HepG2 (cell line): ENCODE results near the gene NUDT14. TPM values are rescaled to one million over a fixed set of nuclear protein-coding genes. Genes with fewer than 3 reads are reported as not detected.

ENCODE experiments used
- ATAC-seq: fragments of 200-7000 bp; cut with Tn5 transposase; 3 replicates; pipeline ENCODE4 v1.9.1; 2020; ENCODE audit warnings: mild to moderate bottlenecking, moderate library complexity
- BruUV-seq: library from RNA; stranded (reverse); fragments of 400-500 nt; replicated peaks from 2 replicates; lab custom pipeline; 2021; lab: Mats Ljungman, UMichigan
- CTCF ChIA-PET: fragments of 300-600 bp; formaldehyde crosslinking; extraction: SDS; loops from one replicate; lab custom pipeline; 2021; ENCODE audit warnings: low total read pairs, inconsistent platforms, low intra/inter-chr PET ratio; lab: Yijun Ruan, JAX
- POLR2A ChIA-PET: fragments of 350-600 bp; sonication (Branson Sonifier 250); formaldehyde crosslinking; loops from one replicate; lab custom pipeline; 2020; ENCODE audit warnings: antibody characterized with exemption, inconsistent platforms; lab: Yijun Ruan, JAX
- DNase-seq: peaks from one replicate; pipeline ENCODE4 v3.0.0-alpha.2; 2015; ENCODE audit warnings: low spot score
- FAIRE-seq: peaks from 3 replicates; lab custom pipeline; 2011; peaks lifted over from hg19 to GRCh38; lab: Jason Lieb, UNC
- H2AFZ ChIP-seq: one replicate; pipeline ENCODE4 v1.6.1; 2011; ENCODE audit warnings: low read length, inconsistent platforms
- H3K27ac ChIP-seq: fragments of 300-600 bp; 3 replicates; pipeline ENCODE4 v1.8.0; 2011; ENCODE audit warnings: mixed run types, mild to moderate bottlenecking, mixed read lengths, low read length, inconsistent platforms; ENCODE audit not compliant: insufficient read depth; ENCODE audit errors: extremely low read length
- H3K27me3 ChIP-seq, 2 experiments: fragments of 200-600 bp in 1 of 2; 2 replicates in 1 of 2; 3 replicates in 1 of 2; pipeline versions ENCODE4 v1.6.0 to v1.8.0; 2011; ENCODE audit warnings: low read length in 2 of 2, mild to moderate bottlenecking in 2 of 2, moderate library complexity in 2 of 2, inconsistent platforms in 1 of 2; ENCODE audit not compliant: insufficient read depth in 2 of 2, control insufficient read depth in 1 of 2
- H3K36me3 ChIP-seq, 2 experiments: fragments of 200-600 bp in 1 of 2; replicated peaks in 1 of 2; 2 replicates in 1 of 2; 3 replicates in 1 of 2; pipeline versions ENCODE4 v1.5.1 to v1.8.0; 2011; ENCODE audit warnings: low read length in 2 of 2, inconsistent platforms in 1 of 2; ENCODE audit not compliant: insufficient read depth in 2 of 2, control insufficient read depth in 1 of 2
- H3K4me1 ChIP-seq: 2 replicates; pipeline ENCODE4 v1.5.1; 2012; ENCODE audit warnings: low read length, inconsistent platforms; ENCODE audit not compliant: insufficient read depth
- H3K4me2 ChIP-seq: 2 replicates; pipeline ENCODE4 v1.6.0; 2011; ENCODE audit warnings: low read depth, low read length, inconsistent platforms
- H3K4me3 ChIP-seq, 3 experiments: fragments of 200-600 bp in 1 of 3; sonication (generic), shearing (Covaris generic) in 1 of 3; replicated peaks in 1 of 3; 2 replicates each; pipeline ENCODE4 v1.5.1; 2011 to 2016; ENCODE audit warnings: low read length in 3 of 3, inconsistent platforms in 2 of 3, low read depth in 2 of 3, mild to moderate bottlenecking in 2 of 3, control low read depth in 1 of 3, mixed read lengths in 1 of 3; ENCODE audit not compliant: insufficient read depth in 1 of 3
- H3K79me2 ChIP-seq: one replicate; pipeline ENCODE4 v1.6.1; 2011; ENCODE audit warnings: low read length, inconsistent platforms; ENCODE audit not compliant: insufficient read depth
- H3K9ac ChIP-seq: 2 replicates; pipeline ENCODE4 v1.6.0; 2011; ENCODE audit warnings: mild to moderate bottlenecking, low read depth, low read length, inconsistent platforms; ENCODE audit not compliant: insufficient read depth
- H3K9me3 ChIP-seq: 2 replicates; pipeline ENCODE4 v1.5.1; 2012; ENCODE audit warnings: mild to moderate bottlenecking, low read length
- H4K20me1 ChIP-seq: 2 replicates; pipeline ENCODE4 v1.6.0; 2011; ENCODE audit warnings: inconsistent platforms, mild to moderate bottlenecking, low read length, moderate library complexity; ENCODE audit not compliant: insufficient read depth
- ATF7 ChIP-seq, 2 experiments: fragments of 450-650 bp in 1 of 2; sonication (generic) in 1 of 2; formaldehyde crosslinking in 1 of 2; IDR thresholded peaks; 2 replicates each; pipeline versions ENCODE4 v1.4.0 to v1.6.1; 2016 to 2020; ENCODE audit warnings: antibody characterized with exemption in 1 of 2, mild to moderate bottlenecking in 1 of 2, missing genetic modification reagents in 1 of 2
- FOXP1 ChIP-seq, 2 experiments: fragments of 450-650 bp in 1 of 2; IDR thresholded peaks; 2 replicates each; pipeline ENCODE4 v1.6.1; 2017 to 2018; ENCODE audit warnings: antibody characterized with exemption in 1 of 2
- HHEX ChIP-seq: IDR thresholded peaks from 2 replicates; pipeline ENCODE4 v1.6.1; 2016; ENCODE audit warnings: control low read depth
- ISX ChIP-seq: sonication (generic); formaldehyde crosslinking; conservative IDR thresholded peaks from 2 replicates; pipeline ENCODE4 v1.5.0; 2020; ENCODE audit warnings: missing genetic modification reagents
- KAT7 ChIP-seq: IDR thresholded peaks from 2 replicates; pipeline ENCODE4 v1.6.1; 2018; ENCODE audit warnings: borderline replicate concordance, missing compliant biosample characterization
- MBD4 ChIP-seq: IDR thresholded peaks from 2 replicates; pipeline ENCODE4 v1.6.1; 2012; ENCODE audit warnings: low read length, inconsistent platforms, borderline replicate concordance
- NFKB2 ChIP-seq: sonication (generic); formaldehyde crosslinking; IDR thresholded peaks from 2 replicates; pipeline ENCODE4 v1.4.0; 2020; ENCODE audit warnings: missing genetic modification reagents, borderline replicate concordance
- POGZ ChIP-seq: sonication (generic); formaldehyde crosslinking; IDR thresholded peaks from 2 replicates; pipeline ENCODE4 v1.4.0; 2020; ENCODE audit warnings: mild to moderate bottlenecking, missing genetic modification reagents
- REL ChIP-seq: sonication (generic); formaldehyde crosslinking; conservative IDR thresholded peaks from 2 replicates; pipeline ENCODE4 v1.8.0; 2022; ENCODE audit warnings: mild to moderate bottlenecking, missing genetic modification reagents, moderate library complexity
- TBP ChIP-seq: sonication (generic); formaldehyde crosslinking; IDR thresholded peaks from 2 replicates; pipeline ENCODE4 v1.5.0; 2020; ENCODE audit warnings: missing genetic modification reagents
- THYN1 ChIP-seq: sonication (generic); formaldehyde crosslinking; IDR thresholded peaks from 2 replicates; pipeline ENCODE4 v1.8.1; 2023; ENCODE audit warnings: low read depth, mild to moderate bottlenecking, moderate library complexity, missing genetic modification reagents, borderline replicate concordance
- ZBTB46 ChIP-seq: sonication (generic); formaldehyde crosslinking; IDR thresholded peaks from 2 replicates; pipeline ENCODE4 v1.4.0; 2020; ENCODE audit warnings: mild to moderate bottlenecking, missing genetic modification reagents, borderline replicate concordance
- ZHX1 ChIP-seq: sonication (generic); formaldehyde crosslinking; IDR thresholded peaks from 2 replicates; pipeline ENCODE4 v1.8.1; 2022; ENCODE audit warnings: low read depth, mild to moderate bottlenecking, missing genetic modification reagents
- ZMAT3 ChIP-seq: sonication (generic); formaldehyde crosslinking; conservative IDR thresholded peaks from 2 replicates; pipeline ENCODE4 v1.7.0; 2021; ENCODE audit warnings: missing genetic modification reagents
- ZNF253 ChIP-seq: sonication (generic); formaldehyde crosslinking; IDR thresholded peaks from 2 replicates; pipeline ENCODE4 v1.8.0; 2022; ENCODE audit warnings: mild to moderate bottlenecking, missing genetic modification reagents, borderline replicate concordance
- ZNF333 ChIP-seq: sonication (generic); formaldehyde crosslinking; IDR thresholded peaks from 2 replicates; pipeline ENCODE4 v1.4.0; 2020; ENCODE audit warnings: mild to moderate bottlenecking, missing genetic modification reagents, borderline replicate concordance
- ZNF350 ChIP-seq: sonication (generic); formaldehyde crosslinking; IDR thresholded peaks from 2 replicates; pipeline ENCODE4 v1.4.0; 2020; ENCODE audit warnings: mild to moderate bottlenecking, low read depth, missing genetic modification reagents, borderline replicate concordance
- ZNF569 ChIP-seq: sonication (generic); formaldehyde crosslinking; IDR thresholded peaks from 2 replicates; pipeline ENCODE4 v1.5.0; 2020; ENCODE audit warnings: mild to moderate bottlenecking, missing genetic modification reagents, moderate library complexity, borderline replicate concordance
- WGBS: methylation state at CpG from one replicate; pipeline ENCODE4 v1.1.6; 2017; ENCODE audit warnings: low lambda C conversion rate; 5-methylcytosine and 5-hydroxymethylcytosine counted together
- in situ Hi-C: cut with HindIII; loops from 2 replicates; pipeline ENCODE4 v1.10.0; 2017; ENCODE audit warnings: low pct_unique_long_range_greater_than_20kb; ENCODE audit not compliant: extremely low pct_ligation_motif_present
- intact Hi-C: fragments of 100-400 bp; cut with micrococcal nuclease; formaldehyde crosslinking; loops from one replicate; pipeline ENCODE4 v1.10.0; 2022; ENCODE audit not compliant: unreplicated experiment
- polyA plus RNA-seq, 8 experiments: library from polyadenylated mRNA; depleted of rRNA in 3 of 8; stranded (reverse) in 7 of 8; unstranded in 1 of 8; fragments of >200 nt; fragmentation: Illumina TruSeq in 4 of 8; extraction: Trizol in 4 of 8; gene quantifications; 2 replicates each; pipeline versions ENCODE4 v1.2.1 to v1.2.3, GENCODE V29; 2011 to 2016; ENCODE audit warnings: low read depth in 4 of 8, missing spikeins in 1 of 8, mixed read lengths in 1 of 8; ENCODE audit not compliant: insufficient read depth in 1 of 8
- total RNA-seq, 5 experiments: library from RNA; depleted of rRNA; stranded (reverse); fragments of >200 nt; fragmentation: Illumina TruSeq; extraction: Trizol; gene quantifications; 2 replicates each; pipeline ENCODE4 v1.2.3, GENCODE V29; 2016; ENCODE audit warnings: low read depth in 1 of 5

The NUDT14 gene
- total and polyA plus RNA-seq, 2 of the 13 experiments (the other 11 are each of a cell fraction or from before 2014, with no cell fraction given), result 5.8 to 6.1 TPM

GRCh38 chr14:105154476-105154871 is 26.6 kb downstream of the NUDT14 start:
- Histone ChIP-seq H4K20me1 (no peaks in the 10 kb centered on the region), H3K9me3 (no peaks in the 10 kb centered on the region), H3K4me3 (no peak overlapping the region), H3K36me3 (no peaks in the 10 kb centered on the region), H3K27ac (no peak overlapping the region), H3K4me2 (no peak overlapping the region), H3K79me2 (no peaks in the 10 kb centered on the region), H2AFZ (no peak overlapping the region), H3K4me1 (peaks cover 9% of the 10 kb centered on the region; the same call in 1 of the 2 replicates), H3K27me3 (peaks cover 37 to 64% of the 10 kb centered on the region in 2 experiments), H3K9ac (no peak overlapping the region)
- DNase-seq (no peak), FAIRE-seq (no peak), ATAC-seq (no peak)
- in situ Hi-C loops, result no loop called here
- intact Hi-C loops, result no loop called here
- 11% methylated on average over 4 of the region's 12 CpGs for WGBS
- ChIA-PET POLR2A (no interaction called here), CTCF (no interaction called here)
- no TSS peak for BruUV-seq
- TF ChIP-seq TBP (CRISPR knock-in tag) (no peak), ZHX1 (CRISPR knock-in tag) (no peak), FOXP1 (IDR thresholded peaks at IDR 0.05) (no peak), FOXP1 (CRISPR knock-in tag; IDR thresholded peaks at IDR 0.05) (no peak), ZNF333 (CRISPR knock-in tag) (no peak), POGZ (CRISPR knock-in tag) (no peak), ZNF253 (CRISPR knock-in tag) (no peak), ZNF569 (CRISPR knock-in tag) (no peak), ATF7 (IDR thresholded peaks at IDR 0.05) (no peak), ATF7 (CRISPR knock-in tag; IDR thresholded peaks at IDR 0.05) (no peak), KAT7 (CRISPR knock-in tag) (no peak), REL (CRISPR knock-in tag) (no peak), ZBTB46 (CRISPR knock-in tag) (no peak), ISX (CRISPR knock-in tag) (no peak), NFKB2 (CRISPR knock-in tag) (no peak), ZNF350 (CRISPR knock-in tag) (no peak), MBD4 (no peak), THYN1 (CRISPR knock-in tag) (no peak), ZMAT3 (no peak), HHEX (CRISPR knock-in tag) (no peak)
